ENCODE results near the gene XRN1. TPM values are rescaled to one million over a fixed set of nuclear protein-coding genes. Genes with fewer than 3 reads are reported as not detected.
A peak's percentile ranks its signal among the peaks of the same experiment; 100 is the strongest.
"Not testable (repeated sequence)": the region's sequence is repeated elsewhere in the genome, so short reads cannot be mapped to it uniquely, and the experiment has no call there.

XRN1 gene
- total RNA-seq, 1 donor from 2014 or later: 47.9 TPM

GRCh38 chr3:142319912-142320311 lies 127.9 kb downstream of the XRN1 start:
- Mint-ChIP-seq H3K4me1 (peaks cover 4% of the 10 kb centered on the region), H3K4me3 (no peak overlapping the region), H3K27ac (no peak overlapping the region), H3K36me3 (peaks cover 47% of the 10 kb centered on the region), H3K27me3 (ENCODE audit: low read depth) (no peaks in the 10 kb centered on the region), H3K9me3 (peaks cover 24% of the 10 kb centered on the region)
- no peak for TF ChIP-seq CTCF (IDR thresholded peaks at IDR 0.05; ENCODE audit: unreplicated experiment)
- no peak for DNase-seq (ENCODE audit: low spot score in 2 of 2, unreplicated experiment in 2 of 2)

- Mint-ChIP-seq H3K9me3 (peaks cover 19% of the 10 kb centered on the region), H3K27ac (no peak overlapping the region), H3K4me1 (peaks cover 4% of the 10 kb centered on the region), H3K27me3 (ENCODE audit: low read depth) (no peaks in the 10 kb centered on the region), H3K4me3 (no peak overlapping the region), H3K36me3 (peaks cover 43% of the 10 kb centered on the region)
- no peak for TF ChIP-seq CTCF (IDR thresholded peaks at IDR 0.05; ENCODE audit: unreplicated experiment)
- DNase-seq (ENCODE audit: low spot score in 2 of 2, unreplicated experiment in 2 of 2): no peak
Observed at GRCh38 chr3:142319094-142319493, 128.7 kb downstream of the XRN1 start.

- no peak for TF ChIP-seq CTCF (IDR thresholded peaks at IDR 0.05; ENCODE audit: unreplicated experiment)
- peaks cover 19% of the 10 kb centered on the region for H3K9me3 Mint-ChIP-seq
- no peak overlapping the region for H3K4me3 Mint-ChIP-seq
- H3K4me1 Mint-ChIP-seq: peaks cover 5% of the 10 kb centered on the region
- H3K27ac Mint-ChIP-seq: peak overlapping the region; percentile 64
- DNase-seq (ENCODE audit: low spot score in 2 of 2, unreplicated experiment in 2 of 2): no peak
- H3K36me3 Mint-ChIP-seq: peaks cover 43% of the 10 kb centered on the region
- H3K27me3 Mint-ChIP-seq (ENCODE audit: low read depth): no peaks in the 10 kb centered on the region
Observed at GRCh38 chr3:142318331-142318730, 129.5 kb downstream of the XRN1 start.

GRCh38 chr3:142315978-142316388 lies 131.9 kb downstream of the XRN1 start:
- peaks cover 12% of the 10 kb centered on the region for H3K4me1 Mint-ChIP-seq
- H3K4me3 Mint-ChIP-seq; H3K27me3 Mint-ChIP-seq (ENCODE audit: low read depth); H3K27ac Mint-ChIP-seq; DNase-seq (ENCODE audit: low spot score in 2 of 2, unreplicated experiment in 2 of 2): not testable (repeated sequence)
- H3K36me3 Mint-ChIP-seq: peaks cover 39% of the 10 kb centered on the region
- H3K9me3 Mint-ChIP-seq: peaks cover 16% of the 10 kb centered on the region

- DNase-seq (ENCODE audit: low spot score in 2 of 2, unreplicated experiment in 2 of 2): no peak
- peaks cover 9% of the 10 kb centered on the region for H3K9me3 Mint-ChIP-seq
Observed at GRCh38 chr3:142315083-142315482, 132.8 kb downstream of the XRN1 start.

GRCh38 chr3:142310439-142310838 lies 137.4 kb downstream of the XRN1 start:
- Mint-ChIP-seq H3K4me1 (peaks cover 8% of the 10 kb centered on the region), H3K27me3 (ENCODE audit: low read depth) (no peaks in the 10 kb centered on the region), H3K27ac (no peak overlapping the region), H3K9me3 (no peaks in the 10 kb centered on the region), H3K36me3 (peaks cover 22% of the 10 kb centered on the region), H3K4me3 (no peak overlapping the region)
- DNase-seq (ENCODE audit: low spot score in 2 of 2, unreplicated experiment in 2 of 2): no peak
- TF ChIP-seq CTCF (IDR thresholded peaks at IDR 0.05; ENCODE audit: unreplicated experiment): no peak

More at GRCh38 chr3:142315083-142315482, 132.8 kb downstream of the XRN1 start:
- H3K27ac Mint-ChIP-seq: no peak overlapping the region
- H3K4me1 Mint-ChIP-seq: peaks cover 12% of the 10 kb centered on the region
- TF ChIP-seq CTCF (IDR thresholded peaks at IDR 0.05; ENCODE audit: unreplicated experiment): no peak
- no peak overlapping the region for H3K4me3 Mint-ChIP-seq
- H3K27me3 Mint-ChIP-seq (ENCODE audit: low read depth): no peaks in the 10 kb centered on the region
- peaks cover 33% of the 10 kb centered on the region for H3K36me3 Mint-ChIP-seq

- DNase-seq (ENCODE audit: low spot score in 2 of 2, unreplicated experiment in 2 of 2); H3K4me3 Mint-ChIP-seq; H3K27me3 Mint-ChIP-seq (ENCODE audit: low read depth); H3K4me1 Mint-ChIP-seq; H3K27ac Mint-ChIP-seq: not testable (repeated sequence)
- Mint-ChIP-seq H3K9me3 (peaks cover 42% of the 10 kb centered on the region), H3K36me3 (peaks cover 41% of the 10 kb centered on the region)
Observed at GRCh38 chr3:142302847-142303246, 145.0 kb downstream of the XRN1 start.
